HEK293 (cell line): ENCODE data around the gene TMEM232.

Experiments
- CTCF ChIA-PET: fragments of 350-600 bp; formaldehyde crosslinking; extraction: SDS; loops from one replicate; lab custom pipeline; 2021; ENCODE audit warnings: antibody characterized with exemption; lab: Yijun Ruan, JAX
- POLR2A ChIA-PET: fragments of 300-600 bp; formaldehyde crosslinking; extraction: SDS; loops from one replicate; lab custom pipeline; 2020; ENCODE audit warnings: antibody characterized with exemption, inconsistent platforms; lab: Yijun Ruan, JAX
- H3K27ac ChIP-seq: fragments of 200-500 bp; sonication (Bioruptor generic); 2 replicates; pipeline ENCODE4 v1.5.1; 2014; ENCODE audit warnings: low read depth, low read length, control low read depth, inconsistent platforms; ENCODE audit errors: extremely low read depth
- H3K36me3 ChIP-seq, 2 experiments: fragments of 200-500 bp in 1 of 2; sonication (Bioruptor generic) in 1 of 2; 1 replicate in 1 of 2; 2 replicates in 1 of 2; pipeline ENCODE4 v1.5.1; 2014 to 2017; ENCODE audit warnings: inconsistent platforms in 2 of 2, low read length in 2 of 2; ENCODE audit not compliant: control insufficient read depth in 2 of 2, insufficient read depth in 1 of 2
- H3K4me1 ChIP-seq: fragments of 200-500 bp; sonication (Bioruptor generic); 2 replicates; pipeline ENCODE4 v1.5.1; 2014; ENCODE audit warnings: mild to moderate bottlenecking, low read length, inconsistent platforms; ENCODE audit not compliant: control insufficient read depth, insufficient read depth
- H3K4me3 ChIP-seq: 2 replicates; pipeline ENCODE4 v1.5.1; 2011; ENCODE audit warnings: low read depth, mild to moderate bottlenecking, control low read depth, low read length, moderate library complexity
- H3K9me3 ChIP-seq: fragments of 200-500 bp; sonication (Bioruptor generic); 2 replicates; pipeline ENCODE4 v1.5.1; 2014; ENCODE audit warnings: low read depth, low read length, inconsistent platforms; ENCODE audit not compliant: control insufficient read depth, insufficient read depth
- AEBP2 ChIP-seq: fragments of 450-650 bp; formaldehyde crosslinking; IDR thresholded peaks from 2 replicates; pipeline ENCODE4 v1.5.1; 2016; ENCODE audit warnings: missing biosample characterization, missing genetic modification characterization, borderline replicate concordance
- KLF10 ChIP-seq: fragments of 450-650 bp; IDR thresholded peaks from 2 replicates; pipeline ENCODE4 v1.5.1; 2018; ENCODE audit warnings: missing biosample characterization, mild to moderate bottlenecking, missing genetic modification characterization
- MZF1 ChIP-seq: fragments of 450-650 bp; formaldehyde crosslinking; IDR thresholded peaks from 2 replicates; pipeline ENCODE4 v1.5.1; 2017; ENCODE audit warnings: missing biosample characterization, missing genetic modification characterization, borderline replicate concordance
- OSR2 ChIP-seq: fragments of 450-650 bp; formaldehyde crosslinking; IDR thresholded peaks from 2 replicates; pipeline ENCODE4 v1.5.1; 2016; ENCODE audit warnings: missing biosample characterization, missing genetic modification characterization
- PRDM10 ChIP-seq: fragments of 450-650 bp; formaldehyde crosslinking; IDR thresholded peaks from 2 replicates; pipeline ENCODE4 v1.5.1; 2016; ENCODE audit warnings: missing biosample characterization, missing genetic modification characterization
- PRDM4 ChIP-seq: fragments of 450-650 bp; formaldehyde crosslinking; IDR thresholded peaks from 2 replicates; pipeline ENCODE4 v1.5.1; 2017; ENCODE audit warnings: missing biosample characterization, missing genetic modification characterization
- RBAK ChIP-seq: fragments of 450-650 bp; formaldehyde crosslinking; IDR thresholded peaks from 2 replicates; pipeline ENCODE4 v1.5.1; 2016; ENCODE audit warnings: missing biosample characterization, missing genetic modification characterization
- SP7 ChIP-seq: fragments of 450-650 bp; formaldehyde crosslinking; IDR thresholded peaks from 2 replicates; pipeline ENCODE4 v1.5.1; 2016; ENCODE audit warnings: missing biosample characterization, missing genetic modification characterization
- ZBTB20 ChIP-seq: fragments of 450-650 bp; formaldehyde crosslinking; IDR thresholded peaks from 2 replicates; pipeline ENCODE4 v1.5.1; 2016; ENCODE audit warnings: missing biosample characterization, missing genetic modification characterization
- ZBTB48 ChIP-seq: fragments of 450-650 bp; formaldehyde crosslinking; IDR thresholded peaks from 2 replicates; pipeline ENCODE4 v1.5.1; 2016; ENCODE audit warnings: missing biosample characterization, missing genetic modification characterization
- ZBTB7A ChIP-seq: fragments of 450-650 bp; formaldehyde crosslinking; IDR thresholded peaks from 2 replicates; pipeline ENCODE4 v1.5.1; 2016; ENCODE audit warnings: low read depth, missing biosample characterization, missing genetic modification characterization
- ZFHX2 ChIP-seq: fragments of 450-650 bp; formaldehyde crosslinking; conservative IDR thresholded peaks from 2 replicates; pipeline ENCODE4 v1.5.1; 2016; ENCODE audit warnings: missing biosample characterization, missing genetic modification characterization
- ZNF157 ChIP-seq: fragments of 450-650 bp; formaldehyde crosslinking; IDR thresholded peaks from 2 replicates; pipeline ENCODE4 v1.5.1; 2016; ENCODE audit warnings: missing biosample characterization, missing genetic modification characterization
- ZNF2 ChIP-seq: fragments of 450-650 bp; formaldehyde crosslinking; IDR thresholded peaks from 2 replicates; pipeline ENCODE4 v1.5.1; 2016; ENCODE audit warnings: missing biosample characterization, missing genetic modification characterization
- ZNF202 ChIP-seq: fragments of 450-650 bp; formaldehyde crosslinking; IDR thresholded peaks from 2 replicates; pipeline ENCODE4 v1.5.1; 2016; ENCODE audit warnings: missing biosample characterization, missing genetic modification characterization, borderline replicate concordance
- ZNF23 ChIP-seq: fragments of 450-650 bp; formaldehyde crosslinking; IDR thresholded peaks from 2 replicates; pipeline ENCODE4 v1.5.1; 2016; ENCODE audit warnings: missing biosample characterization, missing genetic modification characterization, borderline replicate concordance
- ZNF266 ChIP-seq: fragments of 450-650 bp; formaldehyde crosslinking; IDR thresholded peaks from 2 replicates; pipeline ENCODE4 v1.5.1; 2016; ENCODE audit warnings: missing biosample characterization, missing genetic modification characterization, low read depth
- ZNF354C ChIP-seq: fragments of 450-650 bp; formaldehyde crosslinking; IDR thresholded peaks from 2 replicates; pipeline ENCODE4 v1.5.1; 2016; ENCODE audit warnings: missing biosample characterization, missing genetic modification characterization, low read depth, borderline replicate concordance
- ZNF362 ChIP-seq: fragments of 450-650 bp; formaldehyde crosslinking; IDR thresholded peaks from 2 replicates; pipeline ENCODE4 v1.5.1; 2016; ENCODE audit warnings: missing biosample characterization, missing genetic modification characterization
- ZNF404 ChIP-seq: fragments of 450-650 bp; formaldehyde crosslinking; IDR thresholded peaks from 2 replicates; pipeline ENCODE4 v1.5.1; 2017; ENCODE audit warnings: missing biosample characterization, missing genetic modification characterization
- ZNF416 ChIP-seq: fragments of 450-650 bp; formaldehyde crosslinking; IDR thresholded peaks from 2 replicates; pipeline ENCODE4 v1.5.1; 2016; ENCODE audit warnings: missing biosample characterization, missing genetic modification characterization
- ZNF513 ChIP-seq: fragments of 450-650 bp; IDR thresholded peaks from 2 replicates; pipeline ENCODE4 v1.5.1; 2018; ENCODE audit warnings: missing biosample characterization, missing genetic modification characterization
- ZNF521 ChIP-seq: fragments of 450-650 bp; formaldehyde crosslinking; IDR thresholded peaks from 2 replicates; pipeline ENCODE4 v1.5.1; 2017; ENCODE audit warnings: missing biosample characterization, mild to moderate bottlenecking, missing genetic modification characterization
- ZNF548 ChIP-seq: fragments of 450-650 bp; formaldehyde crosslinking; IDR thresholded peaks from 2 replicates; pipeline ENCODE4 v1.5.1; 2016; ENCODE audit warnings: missing biosample characterization, missing genetic modification characterization
- ZNF560 ChIP-seq: fragments of 450-650 bp; formaldehyde crosslinking; IDR thresholded peaks from 2 replicates; pipeline ENCODE4 v1.5.1; 2017; ENCODE audit warnings: missing biosample characterization, missing genetic modification characterization, borderline replicate concordance
- ZNF792 ChIP-seq: fragments of 450-650 bp; formaldehyde crosslinking; IDR thresholded peaks from 2 replicates; pipeline ENCODE4 v1.5.1; 2016; ENCODE audit warnings: missing biosample characterization, missing genetic modification characterization
- ZSCAN5A ChIP-seq: fragments of 450-650 bp; formaldehyde crosslinking; IDR thresholded peaks from 2 replicates; pipeline ENCODE4 v1.5.1; 2016; ENCODE audit warnings: missing biosample characterization, missing genetic modification characterization

TMEM232 gene

GRCh38 chr5:110506378-110506777 lies 220.1 kb downstream of the TMEM232 start (continued):
- TF ChIP-seq ZNF416 (tag by site-specific recombination) = no peak
- no peak for TF ChIP-seq ZNF354C
- no peak for TF ChIP-seq ZBTB20 (tag by site-specific recombination)
- TF ChIP-seq ZNF362 (tag by site-specific recombination) = no peak
- no peak for TF ChIP-seq ZNF548 (tag by site-specific recombination)
- no peak for TF ChIP-seq OSR2
- no peak for TF ChIP-seq ZSCAN5A (tag by site-specific recombination)
- TF ChIP-seq PRDM10 = no peak

GRCh38 chr5:110496276-110496675 lies 230.2 kb downstream of the TMEM232 start:
- Histone ChIP-seq H3K4me1 (no peaks in the 10 kb centered on the region), H3K9me3 (no peaks in the 10 kb centered on the region), H3K36me3 (no peaks in the 10 kb centered on the region), H3K27ac (no peak overlapping the region), H3K4me3 (no peak overlapping the region)
- CTCF ChIA-PET = interaction anchor here (0.7 kb wide), 1 partner anchor 50 kb away, joined by 3 read pairs; no protein-coding TSS in a partner anchor
- POLR2A ChIA-PET = no interaction called here
- TF ChIP-seq AEBP2 (no peak), ZBTB7A (tag by site-specific recombination) (no peak), ZNF404 (tag by site-specific recombination) (no peak), PRDM4 (no peak), ZNF792 (tag by site-specific recombination) (no peak), ZNF202 (tag by site-specific recombination) (no peak), ZNF157 (tag by site-specific recombination) (no peak), MZF1 (tag by site-specific recombination) (no peak), RBAK (tag by site-specific recombination) (no peak), ZNF560 (tag by site-specific recombination) (no peak), KLF10 (tag by site-specific recombination) (no peak), SP7 (no peak), ZNF266 (tag by site-specific recombination) (no peak), ZBTB48 (tag by site-specific recombination) (no peak), ZNF2 (tag by site-specific recombination) (no peak), ZNF513 (tag by site-specific recombination) (no peak), ZNF521 (tag by site-specific recombination) (no peak), ZNF23 (tag by site-specific recombination) (no peak), ZFHX2 (tag by site-specific recombination) (no peak)
